HL-60 (cell line): ENCODE results near the gene FOXL3.

Source experiments
- DNase-seq, 2 experiments: peaks; one replicate each; pipeline ENCODE4 v3.0.0-alpha.2; 2010 to 2020; ENCODE audit warnings: low read depth in 1 of 2, low spot score in 1 of 2
- H3K27ac ChIP-seq: fragments of 250-450 bp; sonication (Bioruptor Pico); replicated peaks from 2 replicates; pipeline ENCODE4 v1.5.1; 2020; ENCODE audit warnings: mild to moderate bottlenecking, moderate library complexity
- H3K27me3 ChIP-seq: fragments of 250-450 bp; sonication (Bioruptor Pico); 2 replicates; pipeline ENCODE4 v1.5.1; 2021; ENCODE audit warnings: mild to moderate bottlenecking, moderate library complexity; ENCODE audit not compliant: insufficient read depth, poor library complexity, severe bottlenecking
- H3K4me3 ChIP-seq: replicated peaks from 2 replicates; pipeline ENCODE4 v1.5.1; 2011; ENCODE audit warnings: mild to moderate bottlenecking, control low read depth, low read length; ENCODE audit not compliant: insufficient read depth
- CTCF ChIP-seq: IDR thresholded peaks from one replicate; pipeline ENCODE4 v1.5.1; 2011; ENCODE audit warnings: low read length, control low read depth, inconsistent platforms; ENCODE audit not compliant: insufficient read depth
- GABPA ChIP-seq: IDR thresholded peaks from 2 replicates; pipeline ENCODE4 v1.6.1; 2012; ENCODE audit warnings: low read depth
- POLR2AphosphoS5 ChIP-seq: IDR thresholded peaks from 2 replicates; pipeline ENCODE4 v1.6.1; 2012; ENCODE audit warnings: low read depth
- REST ChIP-seq: IDR thresholded peaks from 2 replicates; pipeline ENCODE4 v1.6.1; 2012; ENCODE audit warnings: low read depth; ENCODE audit not compliant: insufficient replicate concordance
- SPI1 ChIP-seq: IDR thresholded peaks from 2 replicates; pipeline ENCODE4 v1.6.1; 2012; ENCODE audit warnings: low read depth, mild to moderate bottlenecking, borderline replicate concordance

Gene FOXL3

GRCh38 chr7:258476-259190 lies 31.3 kb upstream of the FOXL3 start:
- DNase-seq: no peak
- no peak for TF ChIP-seq GABPA
- TF ChIP-seq POLR2AphosphoS5: no peak
- no peak for TF ChIP-seq SPI1
- TF ChIP-seq REST: no peak
- TF ChIP-seq CTCF: no peak
- Histone ChIP-seq H3K27me3 (no peaks in the 10 kb centered on the region), H3K4me3 (no peak overlapping the region), H3K27ac (no peak overlapping the region)

GRCh38 chr7:259191-259505 lies 30.8 kb upstream of the FOXL3 start:
- H3K4me3 ChIP-seq: no peak overlapping the region
- no peak for DNase-seq

GRCh38 chr7:259751-260405 lies 30.1 kb upstream of the FOXL3 start:
- Histone ChIP-seq H3K27me3 (no peaks in the 10 kb centered on the region), H3K27ac (no peak overlapping the region), H3K4me3 (no peak overlapping the region)
- DNase-seq: no peak
- no peak for TF ChIP-seq GABPA
- no peak for TF ChIP-seq POLR2AphosphoS5
- TF ChIP-seq CTCF: no peak
- no peak for TF ChIP-seq REST
- no peak for TF ChIP-seq SPI1

More at GRCh38 chr7:259191-259505, 30.8 kb upstream of the FOXL3 start:
- TF ChIP-seq GABPA (no peak), SPI1 (no peak), CTCF (no peak)
- no peaks in the 10 kb centered on the region for H3K27me3 ChIP-seq
- no peak overlapping the region for H3K27ac ChIP-seq
